Renal cortex interstitium (tissue), 11 donors: ENCODE results near the gene MELTF. TPM values are rescaled to one million over a fixed set of nuclear protein-coding genes. Genes with fewer than 3 reads are reported as not detected.
A peak's percentile ranks its signal among the peaks of the same experiment; 100 is the strongest.

ENCODE experiments used
- DNase-seq, 11 donors: peaks; one replicate each; pipeline ENCODE4 v3.0.0-alpha.2; 2013; ENCODE audit warnings: low read depth in 9 of 11, low spot score in 4 of 11; ENCODE audit errors: extremely low read depth in 1 of 11
- polyA plus RNA-seq, 3 donors: library from polyadenylated mRNA; unstranded; fragments of 120-200 nt; gene quantifications; one replicate each; pipeline ENCODE4 v1.2.1, GENCODE V29; 2013; ENCODE audit not compliant: insufficient read length in 3 of 3

The MELTF gene
- polyA plus RNA-seq, 3 donors = 2.7 to 4.5 (median 3.2) TPM

- DNase-seq = no peak
Measured at GRCh38 chr3:197015790-197016736, 13.6 kb downstream of the MELTF start.

- no peak for DNase-seq
Measured at GRCh38 chr3:197014942-197015575, 14.6 kb downstream of the MELTF start.

- no peak for DNase-seq
Measured at GRCh38 chr3:197014024-197014423, 15.6 kb downstream of the MELTF start.

- DNase-seq = no peak
Measured at GRCh38 chr3:197012540-197012883, 17.1 kb downstream of the MELTF start.

GRCh38 chr3:197011780-197012539 is 17.7 kb downstream of the MELTF start:
- no peak for DNase-seq

GRCh38 chr3:197010556-197011351 is 18.9 kb downstream of the MELTF start:
- no peak for DNase-seq

- DNase-seq = no peak
Measured at GRCh38 chr3:197009532-197010019, 20.0 kb downstream of the MELTF start.

- no peak for DNase-seq
Measured at GRCh38 chr3:197008436-197009209, 21.0 kb downstream of the MELTF start.

- DNase-seq = no peak
Measured at GRCh38 chr3:197007953-197008352, 21.7 kb downstream of the MELTF start.

- no peak for DNase-seq
Measured at GRCh38 chr3:197007296-197007940, 22.2 kb downstream of the MELTF start.

- DNase-seq = no peak
Measured at GRCh38 chr3:197006860-197007259, 22.8 kb downstream of the MELTF start.

GRCh38 chr3:197006446-197006845 is 23.2 kb downstream of the MELTF start:
- DNase-seq = no peak

- no peak for DNase-seq
Measured at GRCh38 chr3:197003461-197004385, 25.9 kb downstream of the MELTF start.

GRCh38 chr3:197002701-197003454 is 26.7 kb downstream of the MELTF start:
- peak in 4 of 11 donors; percentile 65 to 70 (median 68) for DNase-seq

- DNase-seq = no peak
Measured at GRCh38 chr3:197001972-197002700, 27.5 kb downstream of the MELTF start.
